NOMO-1 treated with dmso at 0.1 percent for 144 hours (cell line): ENCODE data around the gene ZNF816.
"Not testable (repeated sequence)": the region's sequence is repeated elsewhere in the genome, so short reads cannot be mapped to it uniquely, and the experiment has no call there.

Source experiments
- DNase-seq: peaks from one replicate; lab custom pipeline; 2025; ENCODE audit not compliant: unreplicated experiment; lab: John Stamatoyannopoulos, UW

ZNF816 gene

DNA sequence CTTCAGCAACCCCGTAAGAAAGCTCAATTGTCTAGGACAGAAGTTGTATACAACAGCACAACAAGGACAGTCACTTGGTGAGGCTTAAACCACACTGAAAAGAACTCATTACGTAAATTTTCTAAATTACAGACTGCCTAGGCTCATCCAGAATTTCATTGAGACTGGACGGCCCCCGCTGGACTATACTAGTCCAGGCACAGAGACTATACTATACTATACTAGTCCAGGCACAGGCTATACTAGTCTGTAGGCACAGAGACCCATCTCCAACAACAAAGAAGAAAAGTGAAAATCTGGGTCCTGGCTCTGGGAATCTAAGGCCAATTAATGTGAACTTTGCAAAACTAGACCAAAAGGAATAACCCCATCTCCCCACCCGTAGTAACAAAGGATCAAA is 700 bp downstream of the ZNF816 start:
- DNase-seq = no peak

DNA sequence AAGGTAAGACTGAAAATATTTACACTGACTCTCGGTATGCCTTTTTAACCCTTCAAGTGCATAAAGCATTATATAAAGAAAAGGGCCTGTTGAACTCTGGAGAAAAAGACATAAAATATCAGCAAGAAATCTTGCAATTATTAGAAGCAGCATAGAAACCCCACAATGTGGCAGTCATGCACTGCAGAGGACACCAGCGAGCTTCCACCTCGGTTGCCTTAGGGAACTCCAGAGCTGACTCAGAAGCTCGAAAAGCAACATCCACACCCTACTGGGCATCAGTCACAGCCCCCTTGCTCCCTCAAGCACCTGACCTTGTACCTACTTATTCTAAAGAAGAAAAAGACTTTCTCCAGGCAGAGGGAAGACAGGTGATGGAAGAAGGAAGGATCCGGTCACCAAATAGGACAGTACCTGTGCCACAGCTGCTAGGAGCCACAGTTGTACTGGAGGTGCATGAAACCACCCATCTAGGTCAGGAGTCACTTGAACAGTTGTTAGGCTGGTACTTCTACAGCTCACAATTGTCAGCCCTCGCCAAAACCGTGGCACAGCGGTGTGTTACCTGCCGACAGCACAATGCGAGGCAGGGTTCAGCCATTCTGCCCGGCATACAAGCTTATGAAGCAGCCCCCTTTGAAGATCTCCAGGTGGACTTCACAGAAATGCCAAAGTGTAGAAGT is 2.9 kb downstream of the ZNF816 start:
- no peak for DNase-seq

- DNase-seq = no peak
These were observed 5.1 kb downstream of the ZNF816 start for GRCh38 chr19:52957591-52957990.

DNA sequence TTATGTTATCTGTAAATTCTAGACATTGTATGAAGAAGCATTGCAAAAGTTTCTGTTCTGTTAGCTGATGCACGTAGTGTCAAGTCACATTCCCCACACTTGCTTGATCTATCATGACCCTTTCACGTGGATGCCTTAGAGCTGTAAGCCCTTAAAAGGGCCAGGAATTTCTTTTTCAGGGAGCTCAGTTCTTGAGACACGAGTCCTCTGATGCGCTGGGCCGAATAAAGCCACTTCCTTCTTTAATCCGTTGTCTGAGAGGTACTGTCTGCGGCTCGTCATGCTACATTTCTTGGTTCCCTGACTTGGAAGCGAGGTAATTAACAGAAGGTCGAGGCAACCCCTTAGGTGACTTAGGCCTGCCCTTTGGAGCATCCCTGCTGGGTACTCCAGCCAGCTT is 5.8 kb downstream of the ZNF816 start:
- no peak for DNase-seq

DNA sequence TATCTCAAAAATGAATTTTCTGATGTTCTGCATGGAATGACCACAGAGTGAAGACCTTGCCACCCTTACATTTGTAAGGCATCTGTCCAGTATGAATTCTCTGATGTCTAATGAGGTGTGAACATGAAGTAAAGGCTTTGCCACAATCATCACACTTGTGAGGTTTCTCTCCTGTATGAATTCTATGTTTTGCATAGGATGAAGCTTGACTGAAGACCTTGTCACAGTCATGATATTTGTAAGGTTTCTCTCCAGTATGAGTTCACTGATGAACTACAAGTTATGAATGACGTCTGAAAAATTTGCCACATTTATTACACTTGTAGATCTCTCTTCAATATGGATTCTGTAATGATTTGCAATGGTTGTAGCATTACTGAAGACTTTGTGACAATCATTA is 13.3 kb downstream of the ZNF816 start:
- DNase-seq = no peak

DNA sequence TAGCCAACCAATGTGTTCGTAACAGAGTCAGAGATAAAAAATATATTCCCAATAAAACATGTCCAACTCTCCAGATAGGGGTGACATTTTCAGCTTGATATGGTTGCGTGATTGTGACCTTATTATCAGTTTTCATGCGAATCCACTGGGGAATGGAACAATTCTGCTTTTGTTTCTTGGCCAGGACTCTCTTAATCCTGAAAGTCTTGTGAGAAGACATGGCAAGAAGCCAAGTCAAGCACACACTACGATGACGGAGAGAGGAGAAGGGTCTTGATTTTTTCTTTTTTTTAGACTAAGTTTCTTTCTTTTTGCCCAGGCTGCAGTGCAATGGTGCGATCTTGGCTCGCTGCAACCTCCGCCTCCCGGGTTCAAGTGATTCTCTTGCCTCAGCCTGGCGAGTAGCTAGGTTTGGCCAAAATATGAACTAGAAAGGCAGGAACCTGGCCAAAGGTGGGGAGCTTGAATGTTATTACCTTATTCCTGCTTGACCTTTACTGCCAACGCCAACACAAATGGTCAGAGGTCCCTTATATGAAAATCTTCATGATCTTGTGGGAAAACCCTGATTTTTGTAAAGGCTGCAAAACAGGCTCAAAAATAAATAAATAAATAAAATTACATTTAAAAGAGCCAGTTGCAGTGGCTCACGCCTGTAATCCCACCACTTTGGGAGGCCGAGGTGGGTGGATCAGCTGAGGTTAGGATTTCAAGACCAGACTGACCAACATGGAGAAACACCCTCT is 14.5 kb downstream of the ZNF816 start:
- no peak for DNase-seq

DNA sequence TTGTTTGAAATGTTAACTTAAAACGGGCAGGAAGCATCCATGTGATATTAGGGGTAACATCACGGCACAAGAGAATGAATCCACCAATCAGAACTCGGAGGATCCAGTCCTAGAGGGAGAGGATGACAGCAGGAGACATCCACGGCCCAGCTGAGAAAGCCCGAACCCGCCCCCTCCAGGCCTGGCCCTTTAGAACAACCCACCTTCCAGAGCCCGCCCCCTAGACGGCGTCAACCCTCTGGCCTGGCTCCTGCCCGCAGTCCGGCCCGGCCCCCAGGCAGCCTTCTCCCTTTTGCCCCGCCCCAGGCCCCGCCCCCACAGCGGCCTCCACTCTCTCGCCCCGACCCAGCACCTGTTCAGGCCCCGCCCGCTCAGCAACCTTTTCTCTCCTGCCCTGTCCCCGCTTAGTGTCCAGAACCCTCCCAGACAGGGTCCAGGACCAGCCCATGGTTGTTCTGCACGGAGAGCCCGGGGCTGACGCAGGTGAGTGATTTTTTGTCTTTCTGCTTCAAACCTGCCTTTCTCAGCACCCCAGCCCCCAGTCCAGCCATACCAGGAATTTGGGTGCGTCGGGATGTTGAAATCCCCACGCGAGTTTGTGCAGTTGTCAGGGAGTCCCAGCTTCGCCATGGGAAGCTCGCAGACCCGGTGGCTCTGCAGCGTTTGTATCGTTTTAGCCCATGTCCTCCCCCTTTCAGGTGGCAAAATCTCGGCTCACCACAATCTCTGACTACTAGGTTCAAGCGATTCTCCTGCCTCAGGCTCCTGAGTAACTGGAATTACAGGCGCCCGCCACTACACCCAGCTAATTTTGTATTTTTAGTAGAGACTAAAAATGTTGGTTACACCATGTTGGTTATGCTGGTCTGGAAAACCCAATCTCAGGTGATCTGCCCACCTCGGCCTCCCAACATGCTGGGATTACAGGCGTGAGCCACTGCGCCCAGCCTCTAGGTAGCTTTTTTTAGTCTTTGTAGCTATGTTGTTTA is 16.1 kb downstream of the ZNF816 start:
- no peak for DNase-seq

DNA sequence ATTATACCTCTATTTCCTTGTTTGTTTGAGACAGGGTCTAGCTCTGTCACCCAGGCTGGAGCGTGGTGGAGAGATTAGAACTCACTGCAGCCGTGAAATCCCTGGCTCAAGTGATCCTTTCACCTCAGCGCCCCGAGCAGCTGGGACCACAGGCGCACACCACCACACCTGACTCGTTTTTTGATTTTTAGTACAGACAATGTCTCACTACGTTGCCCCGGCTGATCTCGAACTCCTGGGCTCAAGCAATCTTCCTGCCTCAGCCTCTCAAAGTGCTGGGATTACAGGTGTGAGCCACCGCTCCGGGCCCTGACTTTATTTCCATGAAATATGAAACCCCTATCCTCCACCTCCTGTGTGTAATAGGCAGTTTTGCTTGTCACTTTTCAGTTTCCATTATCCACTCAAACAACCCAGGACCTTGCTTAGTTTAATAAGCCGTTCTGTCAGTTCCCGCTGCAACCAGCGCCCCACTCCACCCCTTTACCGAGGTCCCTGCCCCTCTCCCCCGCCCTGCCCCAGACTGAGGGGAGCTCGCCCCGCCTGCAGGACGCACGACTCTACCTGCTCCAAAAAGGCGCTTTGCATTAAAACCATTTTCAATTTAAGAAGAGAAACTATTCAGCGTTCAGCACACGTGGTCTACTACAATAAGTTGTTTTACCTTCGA is 16.9 kb downstream of the ZNF816 start:
- no peak for DNase-seq

- not testable (repeated sequence) for DNase-seq
These were observed 17.8 kb downstream of the ZNF816 start for GRCh38 chr19:52944703-52945493.

DNA sequence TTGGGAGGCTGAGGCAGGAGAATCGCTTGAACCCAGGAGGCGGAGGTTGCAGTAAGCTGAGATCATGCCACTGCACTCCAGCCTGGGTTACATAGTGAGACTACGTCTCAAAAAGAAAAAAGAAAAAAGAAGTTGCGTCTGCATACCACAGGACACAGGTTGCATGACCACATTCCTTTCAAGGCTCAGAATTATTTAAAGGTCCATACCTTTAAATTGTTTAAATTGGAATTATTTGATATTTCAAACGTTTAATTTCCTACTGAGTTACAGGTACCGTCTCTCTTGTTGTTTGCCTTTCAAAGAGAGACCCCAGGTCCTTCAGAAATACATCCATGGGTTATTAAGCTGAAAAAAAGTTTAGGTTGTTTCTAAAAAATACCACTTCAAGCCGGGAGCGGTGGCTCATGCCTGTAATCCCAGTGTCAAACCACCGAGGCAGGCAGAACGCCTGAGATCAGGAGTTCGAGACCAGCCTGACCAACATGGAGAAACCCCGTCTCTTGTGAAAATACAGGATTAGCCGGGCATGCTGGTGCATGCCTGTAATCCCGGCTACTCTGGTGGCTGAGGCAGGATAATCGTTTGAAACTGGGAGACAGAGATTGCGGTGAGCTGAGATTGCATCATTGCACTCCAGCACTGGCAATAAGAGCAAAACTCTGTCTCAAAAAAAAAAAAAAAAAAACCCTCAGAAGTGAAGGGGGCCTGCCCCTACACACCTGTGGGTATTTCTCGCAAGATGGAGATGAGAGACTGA is 18.6 kb downstream of the ZNF816 start:
- no peak for DNase-seq

DNA sequence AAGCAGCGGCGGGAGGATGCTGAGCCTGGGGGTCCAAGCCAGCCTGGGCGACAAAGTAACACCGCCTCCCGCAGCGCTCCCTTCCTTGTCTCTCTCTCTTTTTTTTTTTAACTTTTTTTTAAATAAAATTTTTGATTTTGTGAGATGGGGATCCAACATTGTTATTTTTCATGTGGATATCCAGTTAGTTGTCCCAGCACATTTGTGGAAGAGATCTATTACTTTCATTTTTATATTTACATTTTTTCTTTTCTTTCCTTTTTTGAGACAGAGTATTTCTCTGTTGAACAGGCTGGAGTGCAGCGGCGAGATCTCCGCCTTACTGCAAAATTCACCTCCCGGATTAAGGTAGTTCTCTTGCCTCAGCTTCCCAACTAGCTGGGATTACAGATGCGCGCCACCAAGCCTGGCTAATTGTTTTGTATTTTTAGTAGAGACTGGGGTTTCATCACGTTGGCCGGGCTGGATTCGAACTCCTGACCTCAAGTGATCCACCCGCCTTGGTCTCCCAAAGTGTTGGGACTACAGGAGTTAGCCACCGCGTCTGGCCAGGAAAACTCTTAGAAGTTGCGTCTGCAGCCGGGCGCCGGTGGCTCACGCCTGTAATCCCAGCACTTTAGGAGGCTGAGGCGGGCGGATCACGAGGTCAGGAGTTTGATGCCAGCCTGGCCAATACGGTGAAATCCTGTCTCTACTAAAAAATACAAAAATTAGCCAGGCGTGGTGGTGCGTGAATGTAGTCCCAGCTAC is 19.4 kb downstream of the ZNF816 start:
- no peak for DNase-seq

- peak; percentile 68 for DNase-seq
These were observed 20.1 kb downstream of the ZNF816 start for GRCh38 chr19:52942386-52943133.

- no peak for DNase-seq
These were observed 20.7 kb downstream of the ZNF816 start for GRCh38 chr19:52941941-52942385.

- DNase-seq = not testable (repeated sequence)
These were observed 21.2 kb downstream of the ZNF816 start for GRCh38 chr19:52941523-52941922.

DNA sequence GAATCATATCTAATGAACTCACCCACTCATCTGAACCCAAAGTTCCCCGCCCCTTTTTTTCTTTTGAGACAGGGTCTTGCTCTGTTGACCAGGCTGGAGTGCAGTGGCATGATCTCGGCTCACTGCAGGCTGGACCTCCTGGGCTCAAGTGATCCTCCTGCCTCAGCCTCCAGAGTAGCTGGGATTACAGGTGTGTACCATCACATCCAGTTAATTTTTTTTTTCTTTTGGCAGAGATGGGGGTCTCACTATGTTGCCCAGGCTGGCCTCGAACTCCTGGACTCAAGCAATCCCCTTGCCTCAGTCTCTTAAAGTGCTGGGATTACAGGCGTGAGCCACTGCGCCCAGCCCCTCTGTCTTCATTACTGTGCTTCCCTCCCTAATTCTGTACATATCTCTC is 21.8 kb downstream of the ZNF816 start:
- DNase-seq = not testable (repeated sequence)

- DNase-seq = no peak
These were observed 23.9 kb downstream of the ZNF816 start for GRCh38 chr19:52938761-52939160.

- DNase-seq = no peak
These were observed 25.7 kb downstream of the ZNF816 start for GRCh38 chr19:52936954-52937325.
